Endodermal cell (in vitro differentiated cells): ENCODE results near the gene ZYG11B. TPM values are rescaled to one million over a fixed set of nuclear protein-coding genes. Genes with fewer than 3 reads are reported as not detected.
"Not testable (repeated sequence)": the region's sequence is repeated elsewhere in the genome, so short reads cannot be mapped to it uniquely, and the experiment has no call there.

Experiments used
- DNase-seq: peaks from one replicate; pipeline ENCODE4 v3.0.0-alpha.2; 2017
- H3K27ac ChIP-seq: 2 replicates; pipeline ENCODE4 v1.5.1; 2013; ENCODE audit warnings: mild to moderate bottlenecking, low read depth, low read length, moderate library complexity
- H3K27me3 ChIP-seq: 2 replicates; pipeline ENCODE4 v1.6.1; 2013; ENCODE audit warnings: mild to moderate bottlenecking, low read length, moderate library complexity; ENCODE audit not compliant: insufficient read depth, control insufficient read depth, poor library complexity, severe bottlenecking
- H3K36me3 ChIP-seq: 2 replicates; pipeline ENCODE4 v1.7.0; 2013; ENCODE audit warnings: mild to moderate bottlenecking, low read length, moderate library complexity; ENCODE audit not compliant: control insufficient read depth, insufficient read depth
- H3K4me1 ChIP-seq: one replicate; pipeline ENCODE4 v1.7.0; 2013; ENCODE audit warnings: low read length; ENCODE audit not compliant: control insufficient read depth, insufficient read depth
- H3K4me3 ChIP-seq: 2 replicates; pipeline ENCODE4 v1.5.1; 2013; ENCODE audit warnings: mild to moderate bottlenecking, low read length, moderate library complexity
- H3K9ac ChIP-seq: 2 replicates; pipeline ENCODE4 v1.6.1; 2013; ENCODE audit warnings: mild to moderate bottlenecking, low read length, moderate library complexity; ENCODE audit not compliant: poor library complexity, severe bottlenecking; ENCODE audit errors: extremely low read depth
- H3K9me3 ChIP-seq: 2 replicates; pipeline ENCODE4 v1.6.1; 2013; ENCODE audit warnings: mild to moderate bottlenecking, low read length, moderate library complexity; ENCODE audit not compliant: control insufficient read depth
- H3K27ac Mint-ChIP-seq: 2 replicates; pipeline ENCODE4 v1.8.0; 2020; ENCODE audit warnings: mixed read lengths
- H3K27me3 Mint-ChIP-seq: 2 replicates; pipeline ENCODE4 v1.8.0; 2021; ENCODE audit warnings: mild to moderate bottlenecking, mixed read lengths; ENCODE audit not compliant: insufficient read depth
- H3K36me3 Mint-ChIP-seq: 2 replicates; pipeline ENCODE4 v1.8.0; 2020; ENCODE audit warnings: low read depth, mixed read lengths
- H3K4me1 Mint-ChIP-seq: 2 replicates; pipeline ENCODE4 v1.8.0; 2020; ENCODE audit warnings: mixed read lengths
- H3K4me3 Mint-ChIP-seq: 2 replicates; pipeline ENCODE4 v1.8.0; 2020; ENCODE audit warnings: mild to moderate bottlenecking, moderate library complexity, mixed read lengths
- H3K9me3 Mint-ChIP-seq: 2 replicates; pipeline ENCODE4 v1.8.0; 2020; ENCODE audit warnings: mild to moderate bottlenecking, mixed read lengths
- CTCF ChIP-seq: fragments of 200-600 bp; sonication (generic); conservative IDR thresholded peaks from 2 replicates; pipeline ENCODE4 v1.5.0; 2021; ENCODE audit warnings: antibody characterized with exemption, mild to moderate bottlenecking
- WGBS, 2 experiments: methylation state at CpG; one replicate each; pipeline versions ENCODE4 v1.1.5 to v1.1.7; 2013; ENCODE audit warnings: missing lambda C conversion rate in 2 of 2, mixed read lengths in 1 of 2; ENCODE audit not compliant: insufficient coverage in 1 of 2, insufficient read length in 1 of 2; 5-methylcytosine and 5-hydroxymethylcytosine counted together
- total RNA-seq, 2 donors: library from RNA; stranded (reverse); fragmentation: NEBNext Ultra II Directional in 1 of 2; extraction: Animal tissue kit (Norgen Biotek cat#: 25700) in 1 of 2; gene quantifications; 2 replicates in 1 of 2; 3 replicates in 1 of 2; pipeline ENCODE4 v1.2.1, GENCODE V29; 2021

ZYG11B gene
- total RNA-seq, 2 donors from 2014 or later: 24.8 to 30.2 TPM

DNA sequence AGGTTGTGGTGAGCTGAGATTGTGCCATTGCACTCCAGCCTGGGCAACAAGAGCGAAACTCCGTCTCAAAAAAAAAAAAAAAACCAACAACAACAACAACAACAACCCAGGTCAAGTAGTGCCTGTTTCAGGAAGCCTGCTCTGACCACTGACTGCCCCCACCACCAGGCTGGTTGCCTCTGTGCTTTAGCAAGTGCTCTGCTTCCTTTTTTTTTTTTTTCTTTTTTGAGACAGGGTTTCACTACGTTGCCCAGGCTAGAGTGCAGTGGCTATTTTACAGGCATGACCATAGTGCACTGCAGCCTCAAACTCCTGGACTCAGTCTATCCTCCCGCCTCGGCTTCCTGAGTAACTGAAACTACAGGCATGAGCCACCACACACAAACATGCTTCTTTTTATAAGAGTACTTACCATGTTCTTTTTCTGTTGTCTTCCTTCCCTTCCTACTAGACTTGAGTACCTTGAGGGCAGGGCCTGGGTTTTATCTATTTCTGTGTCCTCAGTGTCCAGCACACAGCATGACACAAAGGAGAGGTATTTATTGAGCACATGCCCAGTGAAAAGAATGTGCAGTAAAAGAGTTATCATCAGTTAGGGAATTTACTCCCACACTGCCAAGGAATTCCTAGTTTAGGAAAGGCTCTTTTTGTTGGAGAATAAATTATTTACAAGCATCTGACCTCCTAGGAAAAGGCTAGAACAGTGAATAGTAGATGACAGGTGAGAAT lies 18.2 kb upstream of the ZYG11B start:
- H3K4me3 Mint-ChIP-seq: no peak overlapping the region
- H3K27ac ChIP-seq: no peak overlapping the region
- H3K4me3 ChIP-seq: no peak overlapping the region
- peaks cover 9% of the 10 kb centered on the region for H3K27me3 Mint-ChIP-seq
- H3K9ac ChIP-seq: no peak overlapping the region
- no peaks in the 10 kb centered on the region for H3K9me3 ChIP-seq
- no peaks in the 10 kb centered on the region for H3K4me1 Mint-ChIP-seq
- no peak overlapping the region for H3K27ac Mint-ChIP-seq
- no peaks in the 10 kb centered on the region for H3K36me3 Mint-ChIP-seq
- 89 to 94% methylated on average over 3 to 5 of the region's 5 CpGs for WGBS, 2 experiments
- H3K36me3 ChIP-seq: no peaks in the 10 kb centered on the region
- no peaks in the 10 kb centered on the region for H3K4me1 ChIP-seq
- no peak for DNase-seq
- no peak for TF ChIP-seq CTCF
- no peaks in the 10 kb centered on the region for H3K9me3 Mint-ChIP-seq
- H3K27me3 ChIP-seq: no peaks in the 10 kb centered on the region

DNA sequence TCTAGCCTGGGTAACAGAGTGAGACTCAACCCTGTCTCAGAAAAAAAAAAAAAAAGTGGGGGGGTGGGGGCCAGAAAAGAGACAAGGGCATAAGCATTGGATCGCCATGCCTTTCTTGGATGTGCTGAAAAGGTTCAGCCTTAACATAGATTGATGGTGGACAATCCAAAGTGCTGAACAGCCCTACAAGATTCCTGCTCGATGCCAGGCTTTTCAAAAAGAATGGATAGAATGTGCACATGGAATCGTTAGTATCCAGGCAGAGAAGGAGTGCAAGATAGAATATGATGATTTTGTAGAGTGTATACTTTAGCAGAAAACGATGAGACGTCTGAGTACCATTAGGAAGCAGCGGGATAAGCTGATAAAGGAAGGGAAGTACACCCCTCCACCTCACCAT lies 17.2 kb upstream of the ZYG11B start:
- Histone ChIP-seq H3K27ac (no peak overlapping the region), H3K27me3 (no peaks in the 10 kb centered on the region), H3K9ac (no peak overlapping the region), H3K4me1 (no peaks in the 10 kb centered on the region), H3K36me3 (no peaks in the 10 kb centered on the region), H3K4me3 (no peak overlapping the region), H3K9me3 (no peaks in the 10 kb centered on the region)
- no peaks in the 10 kb centered on the region for H3K9me3 Mint-ChIP-seq
- no peak overlapping the region for H3K27ac Mint-ChIP-seq
- peaks cover 6% of the 10 kb centered on the region for H3K27me3 Mint-ChIP-seq
- H3K36me3 Mint-ChIP-seq: no peaks in the 10 kb centered on the region
- DNase-seq: no peak
- WGBS, 2 experiments: 91 to 100% methylated on average over 3 to 6 of the region's 6 CpGs
- no peak overlapping the region for H3K4me3 Mint-ChIP-seq
- H3K4me1 Mint-ChIP-seq: no peaks in the 10 kb centered on the region
- no peak for TF ChIP-seq CTCF

- no peaks in the 10 kb centered on the region for H3K36me3 Mint-ChIP-seq
- Histone ChIP-seq H3K36me3 (no peaks in the 10 kb centered on the region), H3K9ac (no peak overlapping the region), H3K4me3 (no peak overlapping the region), H3K27me3 (no peaks in the 10 kb centered on the region), H3K27ac (no peak overlapping the region), H3K9me3 (no peaks in the 10 kb centered on the region), H3K4me1 (no peaks in the 10 kb centered on the region)
- no peaks in the 10 kb centered on the region for H3K4me1 Mint-ChIP-seq
- no peak overlapping the region for H3K4me3 Mint-ChIP-seq
- H3K9me3 Mint-ChIP-seq: no peaks in the 10 kb centered on the region
- DNase-seq: no peak
- TF ChIP-seq CTCF: no peak
- peaks cover 1% of the 10 kb centered on the region for H3K27me3 Mint-ChIP-seq
- 82 to 91% methylated on average over 3 to 4 of the region's 4 CpGs for WGBS, 2 experiments
- H3K27ac Mint-ChIP-seq: no peak overlapping the region
Measured at GRCh38 chr1:52713590-52713989, 12.7 kb upstream of the ZYG11B start.

GRCh38 chr1:52715296-52715695 lies 11.0 kb upstream of the ZYG11B start:
- H3K36me3 Mint-ChIP-seq, H3K9me3 Mint-ChIP-seq, H3K4me1 ChIP-seq: not testable (repeated sequence)

More at GRCh38 chr1:52715296-52715695, 11.0 kb upstream of the ZYG11B start:
- H3K27ac Mint-ChIP-seq, H3K9me3 ChIP-seq, H3K4me3 ChIP-seq, H3K4me1 Mint-ChIP-seq, H3K27me3 ChIP-seq, H3K27ac ChIP-seq, H3K36me3 ChIP-seq, H3K27me3 Mint-ChIP-seq, DNase-seq, H3K9ac ChIP-seq, H3K4me3 Mint-ChIP-seq: not testable (repeated sequence)
- 92 to 94% methylated on average over 5 to 6 of the region's 6 CpGs for WGBS, 2 experiments
